ENCODE results near the gene GPRC5B. TPM values are rescaled to one million over a fixed set of nuclear protein-coding genes. Genes with fewer than 3 reads are reported as not detected.

The GPRC5B gene
- total RNA-seq, 2 experiments from 2014 or later: 0.18 TPM; not detected in 1

DNA sequence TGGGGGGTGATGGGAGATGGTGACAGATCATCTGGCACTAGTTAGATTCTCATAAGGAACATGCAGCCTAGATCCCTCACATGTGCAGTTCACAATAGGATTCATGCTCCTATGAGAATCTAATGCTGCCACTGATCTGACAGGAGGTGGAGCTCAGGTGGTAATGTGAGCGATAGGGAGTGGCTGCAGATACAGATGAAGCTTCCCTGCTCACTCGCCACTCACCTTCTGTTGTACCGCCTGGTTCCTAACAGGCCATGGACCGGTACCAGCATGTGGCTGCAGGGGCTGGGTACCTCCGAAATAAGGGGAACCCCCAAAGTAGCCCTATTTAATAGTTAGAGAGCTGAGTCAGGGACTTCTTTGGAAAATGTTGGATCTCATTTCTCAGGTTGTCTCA lies 60.4 kb downstream of the GPRC5B start:
- Mint-ChIP-seq H3K4me3 (no peak overlapping the region), H3K36me3 (ENCODE audit: low read depth) (no peaks in the 10 kb centered on the region), H3K4me1 (no peaks in the 10 kb centered on the region), H3K9me3 (no peaks in the 10 kb centered on the region), H3K27ac (no peak overlapping the region), H3K27me3 (no peaks in the 10 kb centered on the region)
- no peak for DNase-seq
- CTCF ChIA-PET: no interaction called here
- POLR2A ChIA-PET: no interaction called here

DNA sequence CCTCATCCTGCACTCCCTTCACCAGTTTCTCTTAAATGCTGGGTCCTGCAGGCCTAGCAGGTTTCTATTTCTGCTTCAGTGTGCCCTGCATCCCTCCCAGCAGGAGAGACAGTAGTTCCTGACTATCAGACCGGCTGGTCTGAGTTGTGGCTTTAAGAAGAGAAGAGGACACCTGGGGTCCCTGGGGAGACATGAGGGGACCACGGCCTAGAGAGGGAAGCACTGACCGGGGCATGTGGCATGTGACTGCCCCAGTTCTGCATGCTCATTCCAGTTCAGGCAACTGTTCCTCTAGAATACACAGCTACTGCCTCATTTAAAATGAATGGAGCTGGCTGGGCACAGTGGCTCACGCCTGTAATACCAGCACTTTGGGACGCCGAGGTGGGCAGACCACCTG lies 61.3 kb downstream of the GPRC5B start:
- no peaks in the 10 kb centered on the region for H3K36me3 Mint-ChIP-seq (ENCODE audit: low read depth)
- no peaks in the 10 kb centered on the region for H3K4me1 Mint-ChIP-seq
- no peaks in the 10 kb centered on the region for H3K27me3 Mint-ChIP-seq
- CTCF ChIA-PET: no interaction called here
- POLR2A ChIA-PET: no interaction called here
- no peak for DNase-seq
- H3K27ac Mint-ChIP-seq: no peak overlapping the region
- H3K4me3 Mint-ChIP-seq: no peak overlapping the region
- no peaks in the 10 kb centered on the region for H3K9me3 Mint-ChIP-seq

DNA sequence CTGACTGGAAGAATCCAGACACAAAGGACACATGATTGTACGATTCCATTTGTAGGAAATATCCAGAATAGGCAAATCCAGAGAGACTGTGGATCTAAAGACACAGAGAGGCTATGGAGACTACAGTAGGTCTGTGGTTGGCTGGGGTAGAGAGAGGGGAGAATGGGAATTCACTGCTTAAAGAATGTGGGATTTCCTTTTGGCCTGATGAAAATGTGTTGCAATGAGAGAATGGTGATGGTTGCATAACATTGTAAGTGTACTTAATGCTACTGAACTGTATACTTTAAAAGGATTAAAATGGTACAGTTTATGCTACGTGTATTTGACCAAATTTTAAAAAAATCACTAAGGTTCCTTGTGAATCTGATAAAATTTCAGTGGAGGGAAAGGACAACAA lies 62.1 kb downstream of the GPRC5B start:
- Mint-ChIP-seq H3K36me3 (ENCODE audit: low read depth) (no peaks in the 10 kb centered on the region), H3K27me3 (peaks cover 5% of the 10 kb centered on the region), H3K27ac (no peak overlapping the region), H3K4me3 (no peak overlapping the region), H3K9me3 (no peaks in the 10 kb centered on the region), H3K4me1 (no peaks in the 10 kb centered on the region)
- POLR2A ChIA-PET: no interaction called here
- CTCF ChIA-PET: no interaction called here
- no peak for DNase-seq

DNA sequence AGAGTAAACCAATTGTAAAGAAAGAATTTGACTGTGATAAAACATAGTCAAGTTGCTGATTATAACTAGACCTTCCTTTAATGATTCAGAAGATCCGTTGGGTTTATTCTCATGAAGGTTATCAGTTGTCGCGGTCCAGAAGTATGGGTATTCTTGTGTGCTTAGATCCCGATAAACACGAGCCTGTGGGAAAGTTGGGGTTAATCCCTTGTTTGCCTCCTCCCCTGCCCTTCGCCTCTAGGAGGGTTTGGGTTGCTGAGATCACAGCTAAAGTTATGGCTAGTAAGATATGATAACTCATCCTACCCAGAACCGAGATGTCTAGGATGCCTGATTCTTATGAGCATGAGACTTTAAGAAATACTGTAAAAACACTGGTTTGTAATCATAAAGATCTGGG lies 66.8 kb downstream of the GPRC5B start:
- no peaks in the 10 kb centered on the region for H3K4me1 Mint-ChIP-seq
- no peaks in the 10 kb centered on the region for H3K9me3 Mint-ChIP-seq
- H3K36me3 Mint-ChIP-seq (ENCODE audit: low read depth): no peaks in the 10 kb centered on the region
- DNase-seq: no peak
- ChIA-PET POLR2A (no interaction called here), CTCF (interaction anchor here (0.6 kb wide), 1 partner anchor 215 kb away, joined by 3 read pairs; no protein-coding TSS in a partner anchor)
- peaks cover 10% of the 10 kb centered on the region for H3K27me3 Mint-ChIP-seq
- H3K4me3 Mint-ChIP-seq: no peak overlapping the region
- H3K27ac Mint-ChIP-seq: no peak overlapping the region

DNA sequence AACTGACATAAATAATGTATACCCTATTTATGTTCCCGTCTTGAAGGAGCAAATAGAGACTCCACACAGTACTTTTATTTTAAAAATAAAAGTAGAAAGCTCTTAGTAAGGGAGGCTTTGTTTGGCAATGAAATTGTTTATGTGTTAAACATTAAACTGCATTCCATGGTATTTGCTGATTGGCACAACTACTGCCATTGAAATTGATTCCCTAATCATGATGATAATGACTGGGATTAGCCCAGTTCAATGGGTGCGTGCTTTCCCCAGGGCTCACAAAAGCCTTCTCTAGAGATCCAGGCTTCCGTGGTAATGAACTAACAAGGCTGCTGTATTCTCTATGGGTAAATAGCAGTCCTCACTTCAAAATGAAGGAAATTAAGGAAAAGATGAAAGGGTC lies 67.5 kb downstream of the GPRC5B start:
- Mint-ChIP-seq H3K36me3 (ENCODE audit: low read depth) (no peaks in the 10 kb centered on the region), H3K27me3 (peaks cover 10% of the 10 kb centered on the region), H3K9me3 (no peaks in the 10 kb centered on the region), H3K4me1 (no peaks in the 10 kb centered on the region), H3K27ac (no peak overlapping the region), H3K4me3 (no peak overlapping the region)
- DNase-seq: no peak
- ChIA-PET CTCF (no interaction called here), POLR2A (no interaction called here)

DNA sequence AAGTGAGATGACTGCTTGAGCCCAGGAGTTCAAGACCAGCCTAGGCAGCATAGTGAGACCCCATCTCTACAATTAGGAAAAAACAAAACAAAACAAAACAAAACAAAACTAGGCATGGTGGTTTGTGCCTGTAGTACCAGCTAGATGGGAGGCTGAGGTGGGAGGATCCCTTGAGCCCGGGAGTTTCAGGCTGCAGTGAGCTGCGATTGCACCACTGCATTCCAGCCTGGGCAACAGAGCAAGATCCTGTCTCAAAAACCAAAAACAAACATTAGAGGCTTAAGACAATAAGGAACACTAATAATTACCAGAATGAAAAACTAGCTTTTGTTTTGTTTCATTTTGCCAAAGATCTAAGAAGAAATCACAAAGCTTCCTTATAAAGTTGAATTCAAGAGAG lies 69.2 kb downstream of the GPRC5B start:
- Mint-ChIP-seq H3K9me3 (no peaks in the 10 kb centered on the region), H3K27ac (no peak overlapping the region), H3K4me1 (no peaks in the 10 kb centered on the region), H3K36me3 (ENCODE audit: low read depth) (no peaks in the 10 kb centered on the region), H3K4me3 (no peak overlapping the region), H3K27me3 (peaks cover 10% of the 10 kb centered on the region)
- CTCF ChIA-PET: no interaction called here
- POLR2A ChIA-PET: no interaction called here
- no peak for DNase-seq

DNA sequence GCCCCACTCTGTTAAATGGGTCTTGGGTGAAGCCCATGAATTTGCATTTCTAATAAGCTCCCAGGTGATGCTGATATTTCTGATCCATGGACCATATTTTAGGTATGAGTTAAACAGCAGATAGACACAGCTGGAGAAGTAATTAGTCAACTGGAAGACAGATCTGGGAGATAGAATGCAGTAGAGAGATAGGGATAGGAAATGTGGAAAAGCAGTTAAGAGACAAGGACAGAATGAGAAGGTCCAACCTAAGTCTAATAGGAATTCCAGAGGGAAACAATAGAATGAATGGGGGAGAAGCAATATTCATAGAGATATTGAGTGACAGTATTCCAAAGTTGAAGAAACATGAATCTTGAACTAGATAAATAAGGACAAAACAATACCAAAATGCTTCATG lies 71.7 kb downstream of the GPRC5B start:
- H3K4me3 Mint-ChIP-seq: no peak overlapping the region
- no peaks in the 10 kb centered on the region for H3K9me3 Mint-ChIP-seq
- peaks cover 15% of the 10 kb centered on the region for H3K4me1 Mint-ChIP-seq
- ChIA-PET CTCF (interaction anchor here (1.9 kb wide), 1 partner anchor 94 kb away, joined by 6 read pairs; no protein-coding TSS in a partner anchor), POLR2A (no interaction called here)
- DNase-seq: no peak
- no peaks in the 10 kb centered on the region for H3K36me3 Mint-ChIP-seq (ENCODE audit: low read depth)
- H3K27ac Mint-ChIP-seq: no peak overlapping the region
- H3K27me3 Mint-ChIP-seq: peaks cover 10% of the 10 kb centered on the region

DNA sequence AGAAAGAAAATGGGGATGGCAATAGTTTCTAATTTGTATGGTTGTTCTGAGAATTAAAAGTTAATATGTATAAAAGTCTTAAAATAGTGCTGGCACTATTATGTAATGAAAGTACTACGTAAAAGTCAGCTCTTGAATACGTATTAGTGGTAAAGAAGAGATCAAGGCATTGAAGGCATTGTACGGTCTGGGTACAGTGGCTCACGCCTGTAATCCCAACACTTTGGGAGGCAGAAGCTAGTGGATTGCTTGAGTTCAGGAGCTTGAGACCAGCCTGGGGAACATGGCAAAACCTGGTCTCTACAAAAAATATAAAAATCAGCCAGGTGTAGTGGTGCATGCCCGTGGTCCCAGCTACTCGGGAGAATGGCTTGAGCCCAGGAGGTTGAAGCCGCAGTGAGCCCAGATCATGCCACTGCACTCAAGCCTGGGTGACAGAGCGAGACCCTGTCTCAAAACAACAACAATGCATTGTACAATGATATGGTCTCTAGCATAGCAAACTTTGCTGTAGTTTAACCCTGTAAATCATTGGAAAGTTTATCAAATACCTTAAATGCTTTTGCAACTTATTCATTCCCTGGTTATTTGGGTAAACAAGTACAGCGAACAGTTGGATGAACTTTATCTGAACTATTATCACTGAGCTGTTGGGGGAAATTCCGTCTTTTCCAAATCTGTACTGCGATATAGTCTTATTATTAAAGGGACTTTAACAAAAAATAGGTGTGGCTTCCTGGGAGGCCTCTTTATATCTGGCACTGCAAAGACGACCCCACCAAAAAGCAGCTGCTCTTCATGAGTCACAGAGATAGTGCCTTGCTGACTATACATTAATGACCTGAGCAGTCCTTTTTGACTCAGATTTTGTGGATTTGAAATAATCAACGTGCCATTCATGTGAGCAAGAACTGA lies 73.6 kb downstream of the GPRC5B start:
- CTCF ChIA-PET: no interaction called here
- Mint-ChIP-seq H3K27me3 (peaks cover 5% of the 10 kb centered on the region), H3K27ac (no peak overlapping the region)

DNA sequence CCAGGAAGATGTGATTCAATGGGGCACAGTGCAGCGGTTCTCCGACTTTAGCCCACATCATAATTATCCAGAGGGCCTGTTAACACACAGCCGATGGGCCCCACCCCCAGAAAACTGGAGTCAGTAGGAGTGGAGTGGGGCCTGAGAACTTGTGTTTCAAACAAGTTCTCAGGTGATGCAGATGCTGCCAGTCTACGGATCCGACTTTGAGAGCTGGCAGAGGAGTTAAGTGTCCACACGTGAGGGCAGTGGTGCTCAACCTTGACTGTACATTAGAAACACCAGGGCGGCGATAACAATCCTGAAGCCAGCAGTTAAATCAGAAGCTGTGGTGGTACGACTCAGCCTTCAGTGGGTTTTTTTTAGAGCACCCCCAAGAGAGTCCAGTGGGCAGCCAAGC lies 75.0 kb downstream of the GPRC5B start:
- H3K4me3 Mint-ChIP-seq: no peak overlapping the region
- H3K36me3 Mint-ChIP-seq (ENCODE audit: low read depth): peaks cover 18% of the 10 kb centered on the region
- ChIA-PET CTCF (no interaction called here), POLR2A (no interaction called here)
- H3K9me3 Mint-ChIP-seq: peaks cover 17% of the 10 kb centered on the region
- H3K27me3 Mint-ChIP-seq: peaks cover 3% of the 10 kb centered on the region
- DNase-seq: no peak
- H3K27ac Mint-ChIP-seq: no peak overlapping the region
- H3K4me1 Mint-ChIP-seq: peaks cover 36% of the 10 kb centered on the region

More for the DNA sequence above, 73.6 kb downstream of the GPRC5B start:
- no peak for DNase-seq
- H3K36me3 Mint-ChIP-seq (ENCODE audit: low read depth): peaks cover 5% of the 10 kb centered on the region
- H3K4me3 Mint-ChIP-seq: no peak overlapping the region
- POLR2A ChIA-PET: no interaction called here
- peaks cover 5% of the 10 kb centered on the region for H3K9me3 Mint-ChIP-seq
- H3K4me1 Mint-ChIP-seq: peaks cover 22% of the 10 kb centered on the region

DNA sequence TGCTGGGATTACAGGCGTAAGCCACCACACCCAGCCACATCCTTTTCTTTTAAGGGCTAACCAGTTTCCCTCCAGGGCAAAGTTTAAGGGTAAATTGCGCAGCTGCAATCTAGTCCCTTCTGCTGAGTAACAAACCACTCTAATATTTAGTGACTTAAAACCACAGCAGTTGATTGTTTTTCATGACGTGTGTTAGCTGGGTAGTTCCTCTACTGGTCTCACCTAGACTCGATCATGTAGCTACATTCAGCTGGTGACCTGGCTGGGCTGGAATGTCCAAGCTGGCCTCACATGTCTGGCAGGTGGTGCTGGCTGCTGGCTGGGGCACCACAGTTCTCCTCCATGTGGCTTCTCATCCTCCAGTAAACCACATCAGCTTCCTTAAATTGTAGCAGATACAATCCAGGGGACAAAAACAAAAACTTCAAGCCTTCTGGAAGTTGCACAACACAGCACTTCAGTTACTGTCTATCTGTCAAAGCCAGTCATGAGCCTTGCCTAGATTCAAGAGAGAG lies 75.5 kb downstream of the GPRC5B start:
- Mint-ChIP-seq H3K4me1 (peaks cover 41% of the 10 kb centered on the region), H3K36me3 (ENCODE audit: low read depth) (peaks cover 18% of the 10 kb centered on the region), H3K4me3 (no peak overlapping the region), H3K9me3 (peaks cover 17% of the 10 kb centered on the region), H3K27ac (no peak overlapping the region), H3K27me3 (peaks cover 3% of the 10 kb centered on the region)
- CTCF ChIA-PET: no interaction called here
- POLR2A ChIA-PET: no interaction called here
- no peak for DNase-seq

DNA sequence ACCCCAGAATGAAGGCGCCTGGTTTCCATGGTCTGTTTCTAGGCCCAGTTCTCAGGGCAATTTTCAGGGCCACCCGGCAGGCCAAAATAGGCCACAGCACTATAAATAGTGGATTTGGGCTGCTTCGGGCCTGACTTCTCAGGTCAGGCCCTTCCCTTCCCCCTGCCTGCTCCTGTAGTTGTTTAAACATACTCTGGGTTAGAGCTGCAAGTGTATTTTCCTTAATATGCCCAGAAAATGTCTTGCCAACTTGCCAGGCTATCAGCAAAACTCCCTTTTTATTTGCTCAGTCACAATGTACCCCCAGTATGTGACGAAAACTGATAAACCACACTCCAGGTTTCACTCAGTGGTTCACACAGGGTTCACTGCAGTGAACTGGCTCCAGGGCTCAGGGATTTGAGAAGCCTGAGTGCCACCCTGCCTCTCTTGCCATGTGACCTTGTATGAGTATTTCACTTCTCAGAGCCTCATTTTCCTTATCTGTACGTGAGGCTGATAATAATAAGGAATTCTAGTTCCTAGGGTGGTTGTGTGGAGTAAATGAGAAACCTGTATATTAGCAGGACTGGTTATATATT lies 76.5 kb downstream of the GPRC5B start:
- Mint-ChIP-seq H3K27ac (no peak overlapping the region), H3K4me3 (no peak overlapping the region)
- CTCF ChIA-PET: no interaction called here

More for the DNA sequence above, 76.5 kb downstream of the GPRC5B start:
- peaks cover 44% of the 10 kb centered on the region for H3K4me1 Mint-ChIP-seq
- peak; percentile 20 for DNase-seq
- POLR2A ChIA-PET: no interaction called here
- H3K36me3 Mint-ChIP-seq (ENCODE audit: low read depth): peaks cover 18% of the 10 kb centered on the region
- H3K27me3 Mint-ChIP-seq: peaks cover 3% of the 10 kb centered on the region
- peaks cover 17% of the 10 kb centered on the region for H3K9me3 Mint-ChIP-seq

Data from activated CD4-positive, alpha-beta memory T cell treated with anti-CD3 and anti-CD28 coated beads, Interleukin-2, amount 10 ng/mL, durations not matched to agents 7 days and 5 days (primary cell).